ENCODE data around the gene DLGAP1. TPM values are rescaled to one million over a fixed set of nuclear protein-coding genes. Genes with fewer than 3 reads are reported as not detected.

The DLGAP1 gene
- total and polyA plus RNA-seq, 2 of the 4 experiments (the other 2 are of a cell fraction), result under 0.01 to 0.09 TPM

DNA sequence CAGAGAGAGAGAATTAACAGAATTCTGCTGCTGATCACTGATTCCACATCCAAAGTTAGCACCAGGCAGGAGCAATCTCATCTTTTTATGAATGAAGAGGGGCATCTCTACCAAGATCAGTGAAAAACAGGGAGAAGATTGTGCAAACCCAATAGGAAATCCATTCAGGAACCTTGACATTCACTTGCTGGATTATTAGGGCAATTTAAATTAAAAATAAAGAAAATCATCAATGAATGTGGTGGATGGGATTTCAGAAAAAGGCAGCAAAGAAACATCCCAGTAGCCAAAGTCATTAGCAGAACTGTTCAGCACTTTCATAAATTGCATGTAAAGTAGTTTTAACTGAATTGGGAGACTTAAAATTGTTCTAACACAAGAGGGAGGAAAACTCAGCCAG is 581.9 kb downstream of the DLGAP1 start:
- H2BK120ac ChIP-seq (ENCODE audit: low read depth, low read length), result no peak overlapping the region
- H3K36me3 ChIP-seq (ENCODE audit: control insufficient read depth, insufficient read depth, low read length), result no peaks in the 10 kb centered on the region
- no TSS peak for BruUV-seq (replicated peaks)
- no peak overlapping the region for H4K5ac ChIP-seq (ENCODE audit: low read depth, low read length)
- H3K4me3 ChIP-seq (ENCODE audit: insufficient read depth, low read depth, low read length), result no peak overlapping the region
- in situ Hi-C loops (cut with MboI; ENCODE audit: low sequenced_read_pairs) (loop anchor here (5.0 kb wide), 1 partner anchor 96 kb away; no protein-coding TSS in a partner anchor), dilution Hi-C loops (cut with HindIII; ENCODE audit: low sequenced_read_pairs, unreplicated experiment) (no loop called here), intact Hi-C loops (cut with micrococcal nuclease) (loop anchor here (1.0 to 5.0 kb wide), 5 partner anchors 122 to 591 kb away; partner anchors contain the start of gene TGIF1)
- no peak overlapping the region for H2AK5ac ChIP-seq (ENCODE audit: low read depth, low read length)
- ATAC-seq (ENCODE audit: low read depth), result no peak
- H3K18ac ChIP-seq (ENCODE audit: low read depth, low read length), result no peak overlapping the region
- H2BK5ac ChIP-seq (ENCODE audit: low read depth, low read length, poor library complexity, severe bottlenecking), result no peak overlapping the region
- H3K4me1 ChIP-seq (ENCODE audit: control insufficient read depth, insufficient read depth, low read length), result 0 out of 2 replicates have a peak, but pooled peaks cover 2% of the 10 kb centered on the region
- no peaks in the 10 kb centered on the region for H3K9me3 ChIP-seq (ENCODE audit: control insufficient read depth, insufficient read depth, low read length)
- H3K9ac ChIP-seq (ENCODE audit: low read depth, low read length), result no peak overlapping the region
- no peak overlapping the region for H2BK15ac ChIP-seq (ENCODE audit: low read depth, low read length)
- H4K91ac ChIP-seq (ENCODE audit: insufficient read depth, low read depth, low read length), result no peak overlapping the region
- no peak overlapping the region for H2AK9ac ChIP-seq (replicated peaks; ENCODE audit: low read depth, low read length, poor library complexity)
- no peak overlapping the region for H3K14ac ChIP-seq (replicated peaks; ENCODE audit: low read depth, low read length)
- no peaks in the 10 kb centered on the region for H3K9me1 ChIP-seq (ENCODE audit: insufficient read depth, low read length)
- peaks cover 4% of the 10 kb centered on the region for H3K27me3 ChIP-seq (ENCODE audit: control insufficient read depth, insufficient read depth, low read length)
- no peak overlapping the region for H3K27ac ChIP-seq (ENCODE audit: insufficient read depth, low read length)
- H4K8ac ChIP-seq (ENCODE audit: low read depth in 2 of 2, low read length in 2 of 2), result no peak overlapping the region
- TF ChIP-seq RCOR1 (IDR thresholded peaks at IDR 0.05; ENCODE audit: insufficient replicate concordance, low read length), result no peak
- no peak for TF ChIP-seq BHLHE40 (IDR thresholded peaks at IDR 0.05; ENCODE audit: low read depth, low read length)
- ChIA-PET CTCF (no interaction called here), POLR2A (ENCODE audit: unreplicated experiment) (no interaction called here)
- no peaks in the 10 kb centered on the region for H3K79me1 ChIP-seq (ENCODE audit: low read depth in 1 of 2, low read length in 2 of 2)
- no peak overlapping the region for H3K4ac ChIP-seq (ENCODE audit: low read depth, low read length)
- no peak overlapping the region for H3K4me2 ChIP-seq (ENCODE audit: low read depth, low read length)
- no peak for DNase-seq
- no peak overlapping the region for H3K23ac ChIP-seq (ENCODE audit: low read depth, low read length)
- H2BK20ac ChIP-seq (ENCODE audit: low read depth, low read length), result no peak overlapping the region
- H4K20me1 ChIP-seq (ENCODE audit: insufficient read depth, low read length), result no peaks in the 10 kb centered on the region
- no peak overlapping the region for H2AFZ ChIP-seq (replicated peaks; ENCODE audit: low read length, poor library complexity)
- H3K56ac ChIP-seq (ENCODE audit: extremely low read depth, insufficient read depth, low read length), result no peak overlapping the region
